ENCODE results near the gene DEPP1. TPM values are rescaled to one million over a fixed set of nuclear protein-coding genes. Genes with fewer than 3 reads are reported as not detected.
A peak's percentile ranks its signal among the peaks of the same experiment; 100 is the strongest.

Gene DEPP1
- total and polyA plus RNA-seq, 10 of the 15 experiments (the other 5 are each of a cell fraction or from before 2014, with no cell fraction given), result 1.7 to 12.1 (median 7.3) TPM

GRCh38 chr10:44958196-44958897 lies 20.3 kb downstream of the DEPP1 start:
- intact Hi-C loops (cut with micrococcal nuclease; ENCODE audit: unreplicated experiment) (loop anchor here (1.0 to 2.0 kb wide), 2 partner anchors 9 to 16 kb away; no protein-coding TSS in a partner anchor), in situ Hi-C loops (cut with MboI) (loop anchor here (25.0 kb wide), 1 partner anchor 1796 kb away; no protein-coding TSS in a partner anchor)
- peak overlapping the region; percentile 91 for H3K4me2 ChIP-seq (ENCODE audit: control insufficient read depth, insufficient read depth)
- H2AFZ ChIP-seq (ENCODE audit: control insufficient read depth, low read depth, low read length), result no peak overlapping the region
- FAIRE-seq, result no peak
- RAD21 ChIA-PET (ENCODE audit: unreplicated experiment), result interaction anchor here (1.6 to 1.8 kb wide), 3 partner anchors 8 to 25 kb away, joined by 5 to 7 read pairs (median 6); no protein-coding TSS in a partner anchor
- SMC1A ChIA-PET (ENCODE audit: uncharacterized antibody, unreplicated experiment), result interaction anchor here (0.8 to 2.9 kb wide), 8 partner anchors 8 to 25 kb away, joined by 3 to 15 read pairs (median 4); no protein-coding TSS in a partner anchor
- H3K9me3 ChIP-seq (replicated peaks; ENCODE audit: control insufficient read depth, insufficient read depth, low read length), result no peaks in the 10 kb centered on the region
- peaks cover 33% of the 10 kb centered on the region for H3K4me1 ChIP-seq (ENCODE audit: control insufficient read depth, insufficient read depth, low read length)
- peaks cover 43% of the 10 kb centered on the region for H3K79me2 ChIP-seq (ENCODE audit: control insufficient read depth, insufficient read depth, low read length)
- 62% methylated on average over 5 of the region's 5 CpGs for WGBS (ENCODE audit: insufficient coverage, insufficient replicate concordance, low lambda C conversion rate, missing lambda C conversion rate)
- POLR2A ChIA-PET, result interaction anchor here (0.6 to 14.0 kb wide), 4 partner anchors 9 to 38 kb away, joined by 3 to 174 read pairs (median 4); no protein-coding TSS in a partner anchor
- no TSS peak for BruUV-seq (replicated peaks)
- no peaks in the 10 kb centered on the region for H4K20me1 ChIP-seq (ENCODE audit: control insufficient read depth, insufficient read depth)
- no peaks in the 10 kb centered on the region for H3K27me3 ChIP-seq (replicated peaks in 1 of 2; ENCODE audit: control insufficient read depth in 2 of 2, insufficient read depth in 2 of 2, low read length in 1 of 2)
- peak overlapping the region; percentile 92 for H3K4me3 ChIP-seq
- CTCF ChIA-PET, result interaction anchor here (1.1 to 3.9 kb wide), 5 partner anchors 8 to 25 kb away, joined by 3 to 15 read pairs (median 4); no protein-coding TSS in a partner anchor
- ATAC-seq, result no peak
- TF ChIP-seq EZH2 (IDR thresholded peaks at IDR 0.05; ENCODE audit: borderline replicate concordance, control insufficient read depth, low read depth, low read length), result no peak
- no peak for TF ChIP-seq KAT2A (conservative IDR thresholded peaks at IDR 0.05; ENCODE audit: control insufficient read depth, low read depth, low read length)
- no peak for TF ChIP-seq SKIL (IDR thresholded peaks at IDR 0.05; ENCODE audit: low read depth, poor library complexity, severe bottlenecking)
- no peak for TF ChIP-seq TBL1XR1 (IDR thresholded peaks at IDR 0.05; ENCODE audit: low read depth, low read length)
- no peak for TF ChIP-seq CEBPZ (IDR thresholded peaks at IDR 0.05; ENCODE audit: low read depth, low read length)
- TF ChIP-seq SIN3A (IDR thresholded peaks at IDR 0.05; ENCODE audit: low read depth, low read length), result no peak
- no peak for TF ChIP-seq STAT3 (IDR thresholded peaks at IDR 0.05; ENCODE audit: low read depth, low read length)
- no peak for TF ChIP-seq HCFC1 (IDR thresholded peaks at IDR 0.05; ENCODE audit: low read length)
- peak overlapping the region; percentile 74 for H3K9ac ChIP-seq (ENCODE audit: control insufficient read depth, insufficient read depth, low read length)
- peak overlapping the region; percentile 71 for H3K27ac ChIP-seq (ENCODE audit: control insufficient read depth, insufficient read depth)
- H3K36me3 ChIP-seq (ENCODE audit: control insufficient read depth in 2 of 2, insufficient read depth in 2 of 2, low read length in 1 of 2), result no peaks in the 10 kb centered on the region
- DNase-seq (ENCODE audit: low read depth, low spot score), result no peak
